ENCODE measurements around the gene ATXN7L1. TPM values are rescaled to one million over a fixed set of nuclear protein-coding genes. Genes with fewer than 3 reads are reported as not detected.
"Not testable (repeated sequence)": the region's sequence is repeated elsewhere in the genome, so short reads cannot be mapped to it uniquely, and the experiment has no call there.

ATXN7L1 gene
- total RNA-seq, 1 donor from 2014 or later = 10.1 TPM

GRCh38 chr7:105613611-105614330 is 262.6 kb downstream of the ATXN7L1 start:
- DNase-seq = no peak

GRCh38 chr7:105612806-105613205 is 263.6 kb downstream of the ATXN7L1 start:
- DNase-seq = no peak

GRCh38 chr7:105611856-105612775 is 264.3 kb downstream of the ATXN7L1 start:
- DNase-seq = no peak

DNA sequence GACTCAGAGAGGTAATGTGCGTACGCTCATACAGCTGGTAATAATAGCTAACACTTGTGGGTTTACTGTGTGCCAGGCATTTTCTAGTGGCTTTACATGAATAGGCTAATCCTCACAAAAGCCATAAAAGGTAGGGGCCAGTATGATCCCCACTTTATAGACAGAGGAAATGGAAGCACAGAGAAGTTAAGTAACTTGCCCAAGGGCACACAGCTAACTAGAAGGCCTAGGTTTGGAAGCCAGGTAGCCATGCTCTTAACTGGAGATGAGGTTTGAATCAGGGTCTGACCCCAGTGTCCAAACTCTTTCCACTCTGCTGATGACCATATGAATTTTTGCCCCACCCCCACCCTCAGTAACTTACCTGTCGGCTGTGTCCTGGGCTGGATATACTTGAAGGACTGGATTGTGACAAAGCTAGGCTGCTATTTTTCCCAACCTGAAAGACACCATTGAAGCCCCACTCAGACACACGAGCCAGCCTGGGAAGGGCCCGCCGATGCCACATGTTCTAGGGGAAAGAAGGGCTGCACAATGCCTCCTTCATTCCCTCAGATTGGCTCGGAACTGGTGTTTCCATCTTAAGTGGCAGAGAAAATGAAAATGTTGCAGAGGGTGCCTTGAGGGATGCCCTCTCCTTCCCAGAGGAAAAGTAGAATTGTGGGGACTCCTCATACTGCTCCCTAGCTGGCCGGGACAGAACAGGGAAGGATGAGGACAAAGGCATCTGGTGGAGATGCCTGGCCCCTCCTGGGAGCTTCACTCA is 266.1 kb downstream of the ATXN7L1 start:
- no peak for DNase-seq

GRCh38 chr7:105602325-105603305 is 273.8 kb downstream of the ATXN7L1 start:
- no peak for DNase-seq

DNA sequence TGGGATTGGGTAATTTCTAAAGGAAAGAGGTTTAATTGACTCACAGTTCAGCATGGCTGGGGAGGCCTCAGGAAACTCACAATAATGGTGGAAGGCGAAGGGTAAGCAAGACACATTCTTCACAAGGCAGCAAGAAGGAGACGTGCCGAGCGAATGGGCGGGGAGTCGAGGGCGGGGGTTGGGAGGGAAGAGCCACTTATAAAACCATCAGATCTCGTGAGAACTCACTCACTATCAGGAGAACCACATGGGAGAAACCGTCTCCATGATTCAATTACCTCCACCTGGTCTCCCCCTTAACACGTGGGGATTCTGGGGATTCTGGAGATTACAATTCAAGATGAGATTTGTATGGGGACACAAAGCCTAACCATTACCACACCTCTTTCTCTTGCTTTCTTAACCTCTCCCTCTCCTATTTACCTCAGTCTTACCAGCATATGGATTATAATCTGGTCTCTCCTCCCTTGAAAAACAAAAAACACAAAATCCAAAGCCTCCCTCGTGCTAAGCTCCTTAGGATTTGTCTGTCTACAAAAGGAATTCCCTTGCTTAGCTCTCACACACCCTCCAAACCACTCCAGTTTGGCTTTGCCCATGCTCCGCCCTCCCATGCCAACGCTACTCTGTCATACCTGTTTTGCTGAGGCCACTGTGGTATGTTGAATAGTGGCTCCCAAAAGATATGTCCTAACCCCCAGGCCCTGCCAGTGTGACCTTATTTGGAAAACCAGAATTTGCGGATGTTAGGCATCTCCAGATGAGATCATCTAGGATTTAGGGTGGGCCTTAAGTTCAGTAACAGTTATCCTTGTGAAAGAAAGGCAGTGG is 275.5 kb downstream of the ATXN7L1 start:
- DNase-seq = no peak

DNA sequence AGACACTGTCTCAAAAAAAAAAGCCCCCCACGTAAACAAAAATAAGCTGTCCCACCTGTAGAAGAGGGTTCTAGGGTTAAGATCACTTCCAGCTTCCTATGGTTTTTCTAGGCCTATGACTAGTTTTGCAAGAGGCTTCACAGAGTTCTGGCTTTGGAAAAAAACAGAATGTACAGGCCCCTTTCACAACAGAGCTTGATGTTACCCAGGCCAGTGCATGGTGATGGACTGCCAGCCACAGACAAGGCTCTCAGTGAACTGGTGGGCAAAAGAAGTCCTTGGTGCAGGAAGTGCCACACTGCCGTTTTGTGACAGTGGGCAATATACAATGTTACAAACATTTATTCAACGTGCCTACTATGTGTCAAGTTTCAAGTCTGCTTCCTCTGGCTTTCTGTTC is 276.8 kb downstream of the ATXN7L1 start:
- no peak for DNase-seq

GRCh38 chr7:105599080-105599479 is 277.3 kb downstream of the ATXN7L1 start:
- DNase-seq = not testable (repeated sequence)

DNA sequence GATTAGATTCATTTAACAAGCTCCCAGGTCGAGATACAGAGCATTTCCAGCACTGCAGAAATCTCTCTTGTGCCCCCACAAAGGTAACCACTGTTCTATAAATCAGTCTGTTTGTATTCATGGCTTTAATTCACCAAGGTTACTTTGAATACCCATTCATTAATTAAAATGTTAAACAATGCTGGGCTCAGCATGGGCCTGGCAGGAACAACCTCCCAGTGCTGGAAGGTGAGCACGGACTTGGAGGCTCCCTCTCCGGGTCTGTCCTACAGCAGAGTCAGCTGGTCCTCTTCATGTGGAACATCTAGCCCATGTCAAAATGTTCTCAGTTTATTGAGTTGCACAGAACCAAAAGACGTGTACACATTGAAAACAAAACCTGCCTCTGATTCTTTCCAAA is 279.5 kb downstream of the ATXN7L1 start:
- DNase-seq = no peak

DNA sequence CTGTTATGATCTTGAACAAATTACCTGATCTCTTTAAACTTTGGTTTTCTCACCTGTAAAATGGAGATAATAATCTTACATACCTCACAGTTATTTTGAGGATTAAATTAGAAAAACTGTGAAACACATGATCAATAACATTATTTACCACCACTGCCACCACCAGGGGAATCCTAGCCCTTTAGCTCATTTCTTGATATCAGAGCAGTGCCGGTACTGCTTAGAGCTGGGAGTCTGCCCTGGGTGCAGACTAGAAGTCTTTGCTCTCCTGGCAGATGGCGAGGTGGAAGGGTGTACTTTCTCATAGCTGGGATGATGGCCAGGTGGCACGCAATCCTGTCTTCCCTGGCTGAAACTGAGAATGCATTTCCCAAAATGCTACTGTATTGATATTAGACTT is 282.4 kb downstream of the ATXN7L1 start:
- no peak for DNase-seq

DNA sequence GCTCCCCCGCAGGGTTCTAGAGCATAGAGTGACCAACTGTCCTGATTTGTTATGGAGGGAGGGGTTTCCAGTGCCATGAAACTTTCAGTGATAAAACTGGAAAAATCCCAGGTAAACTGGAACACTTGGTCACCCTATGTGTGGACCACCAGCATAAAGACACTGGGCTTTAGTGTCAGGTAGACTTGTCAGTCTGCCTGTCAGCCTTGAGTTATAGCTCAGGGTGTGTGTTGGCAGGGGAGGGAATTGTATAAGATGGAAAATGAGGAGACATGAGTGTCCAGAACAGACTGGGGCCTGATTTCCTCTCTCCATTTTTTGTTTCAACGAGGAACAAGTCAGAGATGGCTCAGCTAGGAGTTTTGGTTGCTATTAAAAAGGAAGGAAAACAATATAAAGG is 284.9 kb downstream of the ATXN7L1 start:
- DNase-seq = no peak

- DNase-seq = no peak
These were observed 285.6 kb downstream of the ATXN7L1 start for GRCh38 chr7:105590793-105591192.

- peak; percentile 19 for DNase-seq
These were observed 286.9 kb downstream of the ATXN7L1 start for GRCh38 chr7:105589356-105590077.

GRCh38 chr7:105587909-105588635 is 288.3 kb downstream of the ATXN7L1 start:
- no peak for DNase-seq

GRCh38 chr7:105585850-105586500 is 290.4 kb downstream of the ATXN7L1 start:
- no peak for DNase-seq

DNA sequence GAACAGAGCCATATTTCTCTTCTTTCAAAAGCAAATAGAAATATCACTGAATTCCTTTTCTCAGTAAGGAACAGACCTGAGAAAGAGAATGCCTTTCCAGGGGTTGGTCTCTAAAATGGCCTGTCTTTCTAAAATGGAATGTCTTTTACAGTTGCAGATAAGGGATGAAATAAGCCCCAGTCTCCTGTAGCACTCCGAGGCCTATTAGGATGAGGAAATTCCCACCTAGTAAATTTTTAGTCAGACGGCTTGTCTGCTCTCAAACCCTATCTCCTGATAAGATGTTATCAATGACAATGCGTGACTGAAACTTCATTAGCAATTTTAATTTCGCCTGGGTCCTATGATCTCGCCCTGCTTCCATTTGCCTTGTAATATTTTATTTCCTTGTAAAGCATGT is 292.2 kb downstream of the ATXN7L1 start:
- no peak for DNase-seq

DNA sequence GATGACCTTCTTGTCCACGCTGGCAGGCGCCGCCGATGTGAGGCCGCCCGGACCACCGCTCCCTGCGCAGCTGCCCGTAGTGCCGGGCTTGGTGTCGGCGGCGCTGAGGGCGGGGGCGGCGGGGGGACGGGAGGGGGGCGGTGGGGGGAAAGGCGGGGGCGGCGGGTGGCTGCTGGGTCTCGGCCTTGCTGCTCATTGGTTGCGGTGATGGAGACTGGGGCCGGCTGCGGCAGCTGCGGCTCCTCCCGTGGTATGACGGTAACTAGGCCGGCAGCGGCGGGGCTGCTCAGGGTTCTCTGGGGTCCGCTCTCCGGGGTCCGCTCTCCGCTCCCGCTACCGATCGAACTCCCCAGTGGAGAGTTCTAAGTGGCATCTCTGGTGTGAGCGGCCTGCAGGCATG is 293.3 kb downstream of the ATXN7L1 start:
- no peak for DNase-seq

DNA sequence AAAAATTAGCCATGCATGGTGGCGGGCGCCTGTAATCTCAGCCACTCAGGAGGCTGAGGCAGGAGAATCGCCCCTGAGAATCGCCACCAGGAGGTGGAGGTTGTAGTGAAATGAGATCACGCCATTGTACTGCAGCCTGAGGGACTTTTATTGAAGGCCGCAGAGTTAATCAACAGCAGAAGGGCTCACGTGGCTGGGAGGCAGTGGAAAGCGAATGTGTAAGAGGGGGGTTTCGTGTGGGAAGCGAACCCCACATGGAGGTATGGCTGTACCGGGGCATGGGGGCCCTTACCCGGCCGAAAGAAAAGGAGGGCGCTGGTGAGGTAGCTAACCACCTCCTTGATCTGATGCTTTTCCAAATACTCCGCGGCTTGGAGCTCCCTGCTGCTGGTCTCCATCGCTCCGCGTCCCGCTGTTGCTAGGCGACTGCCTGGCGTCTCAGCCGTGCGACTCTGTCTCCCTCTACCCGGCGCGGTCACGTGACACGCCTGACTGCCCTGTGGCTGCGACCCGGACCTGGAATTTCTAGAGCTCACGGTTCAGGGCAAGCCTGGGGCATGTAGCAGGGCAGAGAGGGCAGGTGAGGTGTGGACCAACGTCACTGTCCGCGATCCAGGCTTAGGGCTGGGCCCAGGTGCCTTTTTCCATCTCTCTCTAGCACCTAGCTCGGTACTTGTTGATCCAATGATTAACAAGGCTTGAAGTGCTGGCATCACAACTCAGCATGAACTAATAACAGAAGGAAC is 295.2 kb downstream of the ATXN7L1 start, which contains the start of gene EFCAB10:
Gene EFCAB10 (minus strand): TSS at position 428 of the 746 bp plus-strand sequence. CDS start 30 bp downstream, at position 398.
- no peak for DNase-seq

Data from skin of body (tissue), 2 donors.